Measurements from ENCODE around the gene ARMH3. TPM values are rescaled to one million over a fixed set of nuclear protein-coding genes. Genes with fewer than 3 reads are reported as not detected.

ARMH3 gene
- total RNA-seq, 1 experiment from 2014 or later = 17.1 TPM

DNA sequence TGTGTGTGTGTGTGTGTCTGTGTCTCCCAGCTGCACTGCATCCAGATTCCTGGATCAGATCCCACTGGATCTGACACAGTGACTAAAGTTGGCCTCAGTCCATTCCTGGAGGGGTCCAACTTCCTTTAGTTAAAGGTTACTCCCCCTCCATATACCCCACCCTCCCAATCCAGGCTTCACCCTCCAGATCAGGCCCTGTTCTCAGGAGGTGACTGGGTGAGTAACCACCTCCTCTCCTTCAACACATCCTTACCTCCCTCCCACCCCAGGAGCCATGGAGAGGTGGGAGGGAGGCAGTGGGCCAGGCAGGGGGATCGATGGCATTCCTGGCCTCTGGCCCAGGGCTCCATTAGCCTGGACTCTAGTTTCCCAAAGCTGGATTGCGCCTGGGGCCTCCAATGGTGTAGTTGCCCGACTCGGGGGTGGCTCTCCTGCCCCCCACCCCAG, 223.6 kb downstream of the ARMH3 start:
- DNase-seq (ENCODE audit: low spot score) (no peak), ATAC-seq (no peak)
- no peaks in the 10 kb centered on the region for H3K9me3 Mint-ChIP-seq
- no peaks in the 10 kb centered on the region for H3K36me3 Mint-ChIP-seq
- CTCF ChIA-PET = interaction anchor here (1.1 to 5.2 kb wide), 4 partner anchors 8 to 178 kb away, joined by 4 to 64 read pairs (median 6); no protein-coding TSS in a partner anchor
- TF ChIP-seq, protein P1, sequence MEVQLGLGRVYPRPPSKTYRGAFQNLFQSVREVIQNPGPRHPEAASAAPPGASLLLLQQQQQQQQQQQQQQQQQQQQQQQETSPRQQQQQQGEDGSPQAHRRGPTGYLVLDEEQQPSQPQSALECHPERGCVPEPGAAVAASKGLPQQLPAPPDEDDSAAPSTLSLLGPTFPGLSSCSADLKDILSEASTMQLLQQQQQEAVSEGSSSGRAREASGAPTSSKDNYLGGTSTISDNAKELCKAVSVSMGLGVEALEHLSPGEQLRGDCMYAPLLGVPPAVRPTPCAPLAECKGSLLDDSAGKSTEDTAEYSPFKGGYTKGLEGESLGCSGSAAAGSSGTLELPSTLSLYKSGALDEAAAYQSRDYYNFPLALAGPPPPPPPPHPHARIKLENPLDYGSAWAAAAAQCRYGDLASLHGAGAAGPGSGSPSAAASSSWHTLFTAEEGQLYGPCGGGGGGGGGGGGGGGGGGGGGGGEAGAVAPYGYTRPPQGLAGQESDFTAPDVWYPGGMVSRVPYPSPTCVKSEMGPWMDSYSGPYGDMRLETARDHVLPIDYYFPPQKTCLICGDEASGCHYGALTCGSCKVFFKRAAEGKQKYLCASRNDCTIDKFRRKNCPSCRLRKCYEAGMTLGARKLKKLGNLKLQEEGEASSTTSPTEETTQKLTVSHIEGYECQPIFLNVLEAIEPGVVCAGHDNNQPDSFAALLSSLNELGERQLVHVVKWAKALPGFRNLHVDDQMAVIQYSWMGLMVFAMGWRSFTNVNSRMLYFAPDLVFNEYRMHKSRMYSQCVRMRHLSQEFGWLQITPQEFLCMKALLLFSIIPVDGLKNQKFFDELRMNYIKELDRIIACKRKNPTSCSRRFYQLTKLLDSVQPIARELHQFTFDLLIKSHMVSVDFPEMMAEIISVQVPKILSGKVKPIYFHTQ (CRISPR knock-in tag; IDR thresholded peaks at IDR 0.05) = no peak
- no peak for TF ChIP-seq SMAD3 (CRISPR knock-in tag; IDR thresholded peaks at IDR 0.05; ENCODE audit: borderline replicate concordance)
- no peak overlapping the region for H3K27ac Mint-ChIP-seq
- no peaks in the 10 kb centered on the region; the same call in none of the 2 replicates for H3K27me3 Mint-ChIP-seq (ENCODE audit: low read depth)
- POLR2A ChIA-PET = interaction anchor here (0.7 kb wide), 1 partner anchor 276 kb away, joined by 4 read pairs; no protein-coding TSS in a partner anchor
- H3K4me1 Mint-ChIP-seq = peaks cover 30% of the 10 kb centered on the region
- H3K4me3 Mint-ChIP-seq = no peak overlapping the region

DNA sequence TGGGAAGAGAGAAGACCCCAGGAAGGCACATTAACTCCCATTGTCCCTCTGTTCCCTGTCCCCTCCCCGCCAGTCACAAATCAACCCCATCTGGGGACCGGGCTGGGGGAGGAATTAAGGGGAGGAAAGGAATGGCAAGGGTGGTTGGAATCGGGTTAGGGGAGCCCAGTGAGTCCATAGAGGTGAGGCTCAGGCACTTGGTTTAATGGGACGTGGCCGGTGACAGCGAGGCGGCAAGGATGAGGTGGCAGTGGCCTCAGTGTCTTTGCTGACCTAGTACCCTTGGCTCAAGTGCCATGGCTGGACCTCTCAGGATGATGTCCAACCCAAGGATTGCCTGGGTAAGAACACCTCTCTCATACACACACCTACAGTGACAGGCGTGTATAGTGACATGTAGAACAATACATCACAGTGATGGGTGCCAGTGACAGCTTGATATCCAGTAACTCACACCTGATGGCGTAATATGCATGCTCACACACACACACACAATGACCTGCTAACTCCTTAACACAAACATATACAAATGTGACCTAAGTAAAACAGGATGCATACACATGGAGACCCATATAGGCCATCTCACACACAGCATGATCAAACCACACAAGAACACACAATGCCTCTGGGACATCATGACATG, 224.7 kb downstream of the ARMH3 start:
- no peak for ATAC-seq
- no peak for DNase-seq (ENCODE audit: low spot score)
- ChIA-PET CTCF (interaction anchor here (0.6 to 5.2 kb wide), 4 partner anchors 9 to 179 kb away, joined by 3 to 64 read pairs (median 3); partner anchors contain the start of gene KCNIP2), POLR2A (interaction anchor here (0.9 kb wide), 1 partner anchor 13 kb away, joined by 3 read pairs; the partner anchor contains the start of gene OGA)
- peak overlapping the region; percentile 63; the same call in 1 of the 2 replicates for H3K27ac Mint-ChIP-seq
- peaks cover 30% of the 10 kb centered on the region for H3K4me1 Mint-ChIP-seq
- no peaks in the 10 kb centered on the region for H3K9me3 Mint-ChIP-seq
- H3K36me3 Mint-ChIP-seq = no peaks in the 10 kb centered on the region
- H3K4me3 Mint-ChIP-seq = peak overlapping the region; percentile 78
- TF ChIP-seq, protein P2, sequence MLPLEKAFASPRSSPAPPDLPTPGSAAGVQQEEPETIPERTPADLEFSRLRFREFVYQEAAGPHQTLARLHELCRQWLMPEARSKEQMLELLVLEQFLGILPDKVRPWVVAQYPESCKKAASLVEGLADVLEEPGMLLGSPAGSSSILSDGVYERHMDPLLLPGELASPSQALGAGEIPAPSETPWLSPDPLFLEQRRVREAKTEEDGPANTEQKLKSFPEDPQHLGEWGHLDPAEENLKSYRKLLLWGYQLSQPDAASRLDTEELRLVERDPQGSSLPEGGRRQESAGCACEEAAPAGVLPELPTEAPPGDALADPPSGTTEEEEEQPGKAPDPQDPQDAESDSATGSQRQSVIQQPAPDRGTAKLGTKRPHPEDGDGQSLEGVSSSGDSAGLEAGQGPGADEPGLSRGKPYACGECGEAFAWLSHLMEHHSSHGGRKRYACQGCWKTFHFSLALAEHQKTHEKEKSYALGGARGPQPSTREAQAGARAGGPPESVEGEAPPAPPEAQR (CRISPR knock-in tag; IDR thresholded peaks at IDR 0.05) = no peak
- TF ChIP-seq ZNF138 (CRISPR knock-in tag; conservative IDR thresholded peaks at IDR 0.05) (no peak), SMAD3 (CRISPR knock-in tag; IDR thresholded peaks at IDR 0.05; ENCODE audit: borderline replicate concordance) (no peak), ZBTB21 (CRISPR knock-in tag; IDR thresholded peaks at IDR 0.05; ENCODE audit: borderline replicate concordance) (0 out of 2 replicates have a peak, but pooled peaks have one; percentile 8)
- TF ChIP-seq, protein P3, sequence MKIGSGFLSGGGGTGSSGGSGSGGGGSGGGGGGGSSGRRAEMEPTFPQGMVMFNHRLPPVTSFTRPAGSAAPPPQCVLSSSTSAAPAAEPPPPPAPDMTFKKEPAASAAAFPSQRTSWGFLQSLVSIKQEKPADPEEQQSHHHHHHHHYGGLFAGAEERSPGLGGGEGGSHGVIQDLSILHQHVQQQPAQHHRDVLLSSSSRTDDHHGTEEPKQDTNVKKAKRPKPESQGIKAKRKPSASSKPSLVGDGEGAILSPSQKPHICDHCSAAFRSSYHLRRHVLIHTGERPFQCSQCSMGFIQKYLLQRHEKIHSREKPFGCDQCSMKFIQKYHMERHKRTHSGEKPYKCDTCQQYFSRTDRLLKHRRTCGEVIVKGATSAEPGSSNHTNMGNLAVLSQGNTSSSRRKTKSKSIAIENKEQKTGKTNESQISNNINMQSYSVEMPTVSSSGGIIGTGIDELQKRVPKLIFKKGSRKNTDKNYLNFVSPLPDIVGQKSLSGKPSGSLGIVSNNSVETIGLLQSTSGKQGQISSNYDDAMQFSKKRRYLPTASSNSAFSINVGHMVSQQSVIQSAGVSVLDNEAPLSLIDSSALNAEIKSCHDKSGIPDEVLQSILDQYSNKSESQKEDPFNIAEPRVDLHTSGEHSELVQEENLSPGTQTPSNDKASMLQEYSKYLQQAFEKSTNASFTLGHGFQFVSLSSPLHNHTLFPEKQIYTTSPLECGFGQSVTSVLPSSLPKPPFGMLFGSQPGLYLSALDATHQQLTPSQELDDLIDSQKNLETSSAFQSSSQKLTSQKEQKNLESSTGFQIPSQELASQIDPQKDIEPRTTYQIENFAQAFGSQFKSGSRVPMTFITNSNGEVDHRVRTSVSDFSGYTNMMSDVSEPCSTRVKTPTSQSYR (CRISPR knock-in tag; IDR thresholded peaks at IDR 0.05) = no peak
- TF ChIP-seq, protein P4, sequence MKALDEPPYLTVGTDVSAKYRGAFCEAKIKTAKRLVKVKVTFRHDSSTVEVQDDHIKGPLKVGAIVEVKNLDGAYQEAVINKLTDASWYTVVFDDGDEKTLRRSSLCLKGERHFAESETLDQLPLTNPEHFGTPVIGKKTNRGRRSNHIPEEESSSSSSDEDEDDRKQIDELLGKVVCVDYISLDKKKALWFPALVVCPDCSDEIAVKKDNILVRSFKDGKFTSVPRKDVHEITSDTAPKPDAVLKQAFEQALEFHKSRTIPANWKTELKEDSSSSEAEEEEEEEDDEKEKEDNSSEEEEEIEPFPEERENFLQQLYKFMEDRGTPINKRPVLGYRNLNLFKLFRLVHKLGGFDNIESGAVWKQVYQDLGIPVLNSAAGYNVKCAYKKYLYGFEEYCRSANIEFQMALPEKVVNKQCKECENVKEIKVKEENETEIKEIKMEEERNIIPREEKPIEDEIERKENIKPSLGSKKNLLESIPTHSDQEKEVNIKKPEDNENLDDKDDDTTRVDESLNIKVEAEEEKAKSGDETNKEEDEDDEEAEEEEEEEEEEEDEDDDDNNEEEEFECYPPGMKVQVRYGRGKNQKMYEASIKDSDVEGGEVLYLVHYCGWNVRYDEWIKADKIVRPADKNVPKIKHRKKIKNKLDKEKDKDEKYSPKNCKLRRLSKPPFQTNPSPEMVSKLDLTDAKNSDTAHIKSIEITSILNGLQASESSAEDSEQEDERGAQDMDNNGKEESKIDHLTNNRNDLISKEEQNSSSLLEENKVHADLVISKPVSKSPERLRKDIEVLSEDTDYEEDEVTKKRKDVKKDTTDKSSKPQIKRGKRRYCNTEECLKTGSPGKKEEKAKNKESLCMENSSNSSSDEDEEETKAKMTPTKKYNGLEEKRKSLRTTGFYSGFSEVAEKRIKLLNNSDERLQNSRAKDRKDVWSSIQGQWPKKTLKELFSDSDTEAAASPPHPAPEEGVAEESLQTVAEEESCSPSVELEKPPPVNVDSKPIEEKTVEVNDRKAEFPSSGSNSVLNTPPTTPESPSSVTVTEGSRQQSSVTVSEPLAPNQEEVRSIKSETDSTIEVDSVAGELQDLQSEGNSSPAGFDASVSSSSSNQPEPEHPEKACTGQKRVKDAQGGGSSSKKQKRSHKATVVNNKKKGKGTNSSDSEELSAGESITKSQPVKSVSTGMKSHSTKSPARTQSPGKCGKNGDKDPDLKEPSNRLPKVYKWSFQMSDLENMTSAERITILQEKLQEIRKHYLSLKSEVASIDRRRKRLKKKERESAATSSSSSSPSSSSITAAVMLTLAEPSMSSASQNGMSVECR (CRISPR knock-in tag; IDR thresholded peaks at IDR 0.05; ENCODE audit: borderline replicate concordance) = no peak
- TF ChIP-seq, protein P5, sequence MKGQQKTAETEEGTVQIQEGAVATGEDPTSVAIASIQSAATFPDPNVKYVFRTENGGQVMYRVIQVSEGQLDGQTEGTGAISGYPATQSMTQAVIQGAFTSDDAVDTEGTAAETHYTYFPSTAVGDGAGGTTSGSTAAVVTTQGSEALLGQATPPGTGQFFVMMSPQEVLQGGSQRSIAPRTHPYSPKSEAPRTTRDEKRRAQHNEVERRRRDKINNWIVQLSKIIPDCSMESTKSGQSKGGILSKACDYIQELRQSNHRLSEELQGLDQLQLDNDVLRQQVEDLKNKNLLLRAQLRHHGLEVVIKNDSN (CRISPR knock-in tag; IDR thresholded peaks at IDR 0.05) = no peak
- H3K27me3 Mint-ChIP-seq (ENCODE audit: low read depth) = peaks cover 3% of the 10 kb centered on the region
